GM21528 (cell line): ENCODE measurements around the gene SLC22A3.
A peak's percentile ranks its signal among the peaks of the same experiment; 100 is the strongest.

ENCODE experiments used
- ATAC-seq: cut with Tn5 transposase; IDR thresholded peaks from one replicate; pipeline ENCODE4 v1.9.1; 2021; ENCODE audit warnings: mild to moderate bottlenecking, moderate library complexity; ENCODE audit not compliant: unreplicated experiment, low FRiP score

The SLC22A3 gene

DNA sequence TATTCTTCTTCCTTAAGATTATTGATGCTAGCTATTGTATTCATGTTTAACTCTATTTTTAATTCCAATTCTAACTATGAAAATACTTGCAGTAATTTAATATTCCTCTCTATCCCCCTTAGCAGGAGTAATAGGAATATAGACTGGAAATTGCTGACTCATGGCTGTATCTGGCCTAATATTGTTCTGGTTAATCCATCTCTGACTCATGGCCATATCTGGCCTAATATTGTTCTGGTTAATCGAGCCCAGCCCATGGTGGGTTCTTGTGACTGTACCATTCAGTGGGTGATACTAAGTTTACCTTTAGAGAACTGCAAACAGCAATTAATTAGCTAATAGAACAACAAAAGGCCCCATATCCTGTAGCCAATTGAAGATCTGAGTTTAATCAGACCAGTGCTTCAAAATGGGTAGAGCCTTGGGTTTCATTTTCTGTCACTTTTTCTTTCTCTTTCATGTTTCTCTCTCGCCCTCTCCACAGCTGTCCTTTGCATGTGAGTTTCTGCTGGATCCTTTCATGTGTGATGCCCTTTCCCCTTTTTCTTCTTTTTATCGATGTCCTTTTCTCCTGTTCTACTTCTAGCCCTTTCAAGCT, 50.6 kb downstream of the SLC22A3 start:
- ATAC-seq, result peak; percentile 99

DNA sequence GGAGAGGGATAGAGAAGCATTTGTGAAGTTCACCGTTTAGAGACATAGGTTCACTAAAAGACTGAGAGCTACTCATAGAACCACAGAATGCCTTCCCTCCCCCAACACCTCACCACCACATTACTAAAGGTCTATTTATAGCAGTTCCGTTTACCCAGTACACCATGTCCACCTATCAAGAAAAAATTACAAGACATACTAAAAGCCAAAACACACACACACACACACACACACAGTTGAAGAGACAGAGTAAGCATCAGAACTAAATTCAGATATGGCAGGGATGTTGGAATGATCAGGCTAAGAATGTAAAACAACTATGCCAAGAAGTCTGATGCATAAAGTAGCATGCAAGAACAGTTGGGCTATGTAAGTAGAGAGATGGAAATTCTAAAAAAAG, 52.3 kb downstream of the SLC22A3 start:
- no peak for ATAC-seq

DNA sequence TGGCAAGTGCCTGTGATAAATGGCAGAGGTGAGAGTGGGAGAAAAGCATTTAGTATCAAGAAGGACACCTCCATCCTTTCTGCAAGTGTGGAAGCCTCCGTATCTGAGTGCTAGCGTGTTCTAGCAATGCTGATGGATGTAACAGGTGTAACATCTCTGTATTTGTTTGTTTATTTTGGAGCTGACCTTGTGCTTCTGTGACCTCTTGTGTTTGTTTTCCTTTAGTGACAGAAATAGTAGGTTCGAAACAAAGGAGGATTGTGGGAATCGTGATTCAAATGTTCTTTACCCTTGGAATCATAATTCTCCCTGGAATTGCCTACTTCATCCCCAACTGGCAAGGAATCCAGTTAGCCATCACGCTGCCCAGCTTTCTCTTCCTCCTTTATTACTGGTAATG, 60.4 kb downstream of the SLC22A3 start:
- no peak for ATAC-seq

DNA sequence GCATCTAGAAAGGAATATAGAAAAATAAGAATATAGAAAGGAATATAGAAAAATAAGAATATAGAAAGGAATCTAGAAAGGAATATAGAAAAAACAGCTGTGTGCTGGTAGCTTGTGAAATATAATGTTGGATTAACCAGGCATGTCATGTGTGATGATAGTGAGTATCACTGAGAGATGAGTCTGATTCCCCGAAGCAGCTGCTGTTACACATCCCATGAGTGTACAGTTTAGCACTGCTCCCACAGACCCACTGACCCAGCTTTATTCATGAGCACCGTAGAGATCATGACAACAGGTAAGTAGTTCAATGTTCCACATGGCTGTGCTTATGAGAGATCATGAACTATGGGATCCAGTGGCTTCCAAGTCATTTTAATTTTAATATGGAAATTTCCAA, 64.8 kb downstream of the SLC22A3 start:
- no peak for ATAC-seq

DNA sequence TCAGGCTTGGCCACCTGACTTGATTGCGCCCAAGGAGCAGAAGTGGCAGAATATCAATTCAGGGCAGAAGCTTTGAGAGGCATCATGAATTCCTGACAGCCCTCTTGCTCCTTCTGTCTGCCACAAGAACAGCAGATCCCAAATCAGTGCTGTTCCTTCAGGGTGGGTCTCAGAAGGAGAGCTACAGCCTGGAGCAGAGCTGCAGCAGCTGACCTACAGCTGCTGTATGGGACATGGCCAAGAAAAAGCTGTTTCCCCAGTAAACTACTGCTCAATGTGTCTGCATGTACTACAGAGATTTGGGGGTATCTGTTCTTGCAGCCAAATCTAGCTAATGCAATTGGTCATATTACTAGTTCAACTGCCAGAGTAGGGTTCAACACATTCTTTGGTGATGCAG, 69.0 kb downstream of the SLC22A3 start:
- no peak for ATAC-seq

DNA sequence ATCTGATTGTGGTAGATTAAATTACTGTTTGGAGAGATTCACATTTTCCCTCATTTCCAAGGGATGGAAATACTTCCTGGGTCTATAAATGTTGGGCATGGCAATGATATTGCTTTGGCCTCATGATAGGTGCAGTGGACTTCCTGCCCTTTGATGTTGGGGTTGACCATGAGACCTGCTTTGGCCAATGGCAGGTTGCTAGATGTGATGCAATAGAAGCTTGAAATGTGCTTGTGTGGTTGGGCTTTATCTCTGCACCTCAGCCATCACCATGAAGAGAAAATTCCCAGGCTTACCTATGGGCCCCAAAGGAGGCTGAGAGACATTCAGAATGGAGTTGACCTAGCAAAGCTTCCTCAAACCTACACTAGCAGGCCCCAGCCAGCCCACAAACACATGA, 69.4 kb downstream of the SLC22A3 start:
- ATAC-seq, result no peak

DNA sequence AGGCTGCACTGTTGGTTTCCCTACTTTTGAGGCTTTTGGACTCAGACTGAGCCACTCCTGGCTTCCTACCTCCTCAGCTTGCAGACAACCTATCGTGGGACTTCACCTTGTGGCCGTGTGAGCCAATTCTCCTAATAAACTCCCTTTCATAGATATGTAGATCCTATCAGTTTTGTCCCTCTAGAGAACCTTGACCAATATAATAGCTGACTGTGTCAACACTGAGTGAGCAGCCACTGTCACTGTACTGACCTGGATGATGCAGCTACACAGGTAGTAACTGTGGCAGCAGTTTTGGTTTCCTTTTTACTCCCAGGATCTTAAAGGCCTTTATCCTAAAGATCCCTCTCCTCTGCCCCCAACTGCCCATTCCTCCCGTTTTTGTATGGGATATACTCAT, 70.2 kb downstream of the SLC22A3 start:
- no peak for ATAC-seq

DNA sequence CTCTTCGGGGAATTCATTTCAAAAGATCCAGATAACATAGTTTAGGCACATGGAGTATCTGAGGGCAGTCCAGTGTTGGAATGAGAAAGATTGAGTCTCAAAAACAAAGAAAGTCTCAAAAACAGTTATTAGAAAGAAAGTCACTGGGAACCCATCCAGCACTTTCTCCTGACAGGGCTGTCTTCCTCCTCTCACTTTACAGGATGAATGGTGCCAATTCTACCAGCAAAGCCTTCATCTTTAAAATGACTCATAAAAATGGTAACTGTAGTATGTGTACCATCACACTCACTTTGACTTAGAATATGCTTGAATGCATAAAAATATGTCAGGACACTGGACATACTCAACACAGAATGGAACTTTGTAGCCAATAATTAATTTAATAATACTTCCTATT, 71.3 kb downstream of the SLC22A3 start:
- ATAC-seq, result no peak

DNA sequence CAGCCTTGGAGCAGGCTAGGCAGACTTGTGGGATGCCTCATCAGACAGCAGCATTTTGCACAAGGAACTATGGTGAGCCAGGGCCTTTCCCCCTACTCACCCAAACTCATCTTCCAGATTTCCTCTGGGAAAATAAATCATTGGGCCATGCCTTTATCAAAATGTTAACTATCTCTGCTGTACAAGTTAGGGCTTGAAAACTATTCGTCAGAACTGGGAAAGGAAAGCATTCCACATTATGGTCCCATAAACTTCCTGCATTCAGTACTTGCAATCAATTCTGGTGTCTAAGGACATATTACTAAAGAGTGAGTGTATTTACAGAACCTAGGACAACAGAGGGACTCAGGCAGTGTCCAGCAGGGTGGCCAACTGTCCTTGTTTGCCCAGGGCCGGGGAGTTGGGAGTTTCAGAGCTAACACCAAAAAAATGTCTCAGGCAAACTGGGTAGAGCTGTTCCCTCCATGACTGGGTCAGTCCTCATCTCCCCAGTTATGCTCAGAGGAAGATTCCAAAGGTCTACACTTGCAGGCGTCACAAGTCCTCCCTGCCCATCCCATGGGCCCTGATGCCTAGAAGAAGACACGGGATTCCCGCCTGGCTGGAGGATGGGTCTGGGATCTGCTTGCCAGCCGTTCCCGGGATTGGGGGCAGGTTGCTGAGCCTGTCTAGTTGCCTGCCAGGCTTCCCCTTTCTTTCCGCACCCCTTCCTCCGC, 72.2 kb downstream of the SLC22A3 start:
- ATAC-seq, result no peak

DNA sequence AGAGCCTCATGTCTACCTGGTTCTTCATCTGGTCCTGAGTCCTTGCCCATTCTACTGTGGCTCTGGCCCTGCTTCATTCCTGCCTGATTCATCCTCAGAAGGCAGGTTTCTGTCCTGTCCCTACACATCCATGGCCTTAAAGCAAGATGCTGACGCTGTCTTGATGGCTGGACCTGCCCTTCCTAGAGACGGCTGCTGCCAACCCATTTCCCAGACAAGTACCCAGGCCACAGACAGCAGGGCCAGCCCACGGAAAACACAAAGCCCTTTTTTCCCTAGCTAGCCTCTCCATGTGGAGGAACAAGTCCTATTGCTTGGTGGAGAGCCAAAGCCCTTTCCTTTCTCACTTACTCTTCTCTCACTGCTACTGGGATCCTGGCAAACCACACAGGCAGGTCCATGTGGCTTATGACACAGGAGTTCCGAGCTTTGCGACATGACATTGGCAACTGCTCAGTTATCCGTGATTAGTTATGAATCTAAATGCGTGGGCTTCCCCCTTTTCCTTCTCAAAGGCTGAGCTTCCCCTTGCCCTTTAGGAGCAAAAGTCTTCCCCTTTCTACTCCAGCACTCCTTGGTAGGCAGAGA, 72.9 kb downstream of the SLC22A3 start:
- ATAC-seq, result no peak

DNA sequence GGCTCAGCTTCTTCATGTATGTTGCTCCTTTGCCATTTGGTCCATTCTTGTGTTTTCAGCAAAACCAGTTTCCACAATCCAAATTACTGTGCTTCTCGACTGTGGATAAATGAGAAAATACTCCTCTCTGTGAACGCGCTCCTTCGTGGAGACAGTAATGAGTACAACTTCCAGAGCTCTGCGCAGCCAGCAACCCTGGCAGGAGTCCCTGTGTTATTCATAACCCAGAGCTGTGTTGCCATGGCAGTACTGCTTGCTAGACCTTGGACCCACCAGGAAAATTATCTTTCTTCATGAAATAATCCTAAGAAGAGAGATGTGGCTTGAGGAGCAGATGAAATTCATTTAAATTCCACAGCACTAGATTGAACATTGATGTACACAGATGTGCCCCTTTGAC, 73.7 kb downstream of the SLC22A3 start:
- ATAC-seq, result no peak

DNA sequence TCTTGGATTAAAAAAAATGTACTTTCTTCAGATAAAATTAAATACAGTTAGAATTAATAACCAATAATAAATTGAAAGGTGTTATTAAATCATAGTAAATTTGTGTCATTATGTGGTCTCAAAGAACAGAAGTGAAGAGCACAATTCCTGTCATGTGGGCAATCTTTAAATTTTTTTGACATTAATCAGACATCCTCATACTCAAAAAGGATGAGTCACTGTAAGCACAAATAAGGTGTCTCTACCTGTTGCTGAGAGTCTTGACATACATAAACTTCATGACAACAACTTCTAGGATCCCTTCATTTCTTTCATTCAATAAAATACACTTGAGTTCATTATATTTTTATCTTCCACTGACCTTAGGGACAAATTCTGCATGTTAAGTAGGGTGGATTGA, 76.1 kb downstream of the SLC22A3 start:
- no peak for ATAC-seq

DNA sequence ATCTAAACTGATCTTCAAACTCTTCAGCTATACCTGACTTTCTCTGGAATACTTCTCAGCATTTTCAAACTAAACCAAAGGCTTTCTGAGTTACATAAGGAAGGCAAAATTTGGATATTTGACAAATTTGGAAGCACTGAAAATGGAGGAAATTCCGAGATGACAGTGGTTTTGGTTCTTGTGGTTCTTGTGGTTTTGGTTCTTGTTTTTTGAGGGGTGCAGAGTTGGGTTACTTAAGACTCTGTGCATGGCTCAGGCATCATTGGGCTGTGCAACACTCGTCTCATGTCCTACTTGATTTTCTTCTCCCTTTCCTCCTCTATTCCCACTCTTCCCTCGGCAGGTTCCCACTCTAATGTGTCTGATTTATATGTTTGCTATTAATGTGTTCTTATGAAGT, 78.0 kb downstream of the SLC22A3 start:
- ATAC-seq, result no peak

DNA sequence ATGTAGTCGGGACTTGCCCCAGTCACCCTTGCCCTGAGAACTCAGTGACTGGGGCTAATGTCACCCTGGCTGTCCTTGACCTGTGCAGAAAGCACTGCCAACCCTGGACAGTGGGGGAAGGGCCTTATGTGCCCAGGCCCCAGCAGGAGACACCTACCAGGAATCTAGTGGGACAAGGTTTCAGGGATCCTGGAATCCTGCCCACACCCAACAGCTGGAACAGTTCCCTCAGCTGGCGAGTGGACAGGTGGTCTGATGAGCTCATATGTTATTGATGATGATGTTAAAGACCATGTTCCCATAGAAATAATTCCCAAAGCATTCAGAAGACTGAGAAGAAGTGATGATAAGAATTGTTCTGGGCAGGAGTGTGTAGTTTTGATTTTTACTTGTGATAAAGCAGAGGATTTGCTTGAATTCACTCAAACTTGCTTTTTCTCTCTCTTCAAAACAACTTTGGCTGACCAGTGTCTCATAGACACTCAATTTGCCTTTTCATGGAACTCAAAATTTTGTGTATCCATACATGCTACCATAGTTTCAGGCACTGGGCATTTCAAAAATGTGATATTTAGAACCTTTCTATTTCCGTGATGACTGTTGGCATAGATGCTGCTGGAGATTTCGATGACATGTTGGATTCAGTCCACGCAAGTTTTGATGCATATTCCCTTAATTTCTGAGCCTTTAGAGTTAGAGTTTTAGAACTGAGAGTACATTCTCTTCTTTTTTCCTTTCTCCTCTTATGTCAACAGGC, 79.3 kb downstream of the SLC22A3 start:
- ATAC-seq, result no peak

DNA sequence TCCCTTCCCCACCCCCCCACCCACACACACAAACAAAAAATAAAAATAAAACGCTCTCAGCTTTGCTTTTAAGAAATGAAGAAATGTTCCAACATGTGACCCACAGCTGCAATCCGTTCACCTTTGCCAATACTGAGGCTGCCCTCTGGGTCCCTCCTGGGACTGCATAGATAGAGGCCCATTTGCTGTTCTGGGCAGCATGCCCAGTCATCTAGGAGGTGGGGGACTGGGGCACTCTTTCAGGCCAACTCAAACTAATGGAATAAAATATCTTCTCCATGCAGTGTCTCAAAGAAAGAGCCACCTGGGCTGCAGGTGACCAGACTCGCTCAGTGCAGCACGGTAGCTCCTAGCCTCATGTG, 79.9 kb downstream of the SLC22A3 start:
- no peak for ATAC-seq

DNA sequence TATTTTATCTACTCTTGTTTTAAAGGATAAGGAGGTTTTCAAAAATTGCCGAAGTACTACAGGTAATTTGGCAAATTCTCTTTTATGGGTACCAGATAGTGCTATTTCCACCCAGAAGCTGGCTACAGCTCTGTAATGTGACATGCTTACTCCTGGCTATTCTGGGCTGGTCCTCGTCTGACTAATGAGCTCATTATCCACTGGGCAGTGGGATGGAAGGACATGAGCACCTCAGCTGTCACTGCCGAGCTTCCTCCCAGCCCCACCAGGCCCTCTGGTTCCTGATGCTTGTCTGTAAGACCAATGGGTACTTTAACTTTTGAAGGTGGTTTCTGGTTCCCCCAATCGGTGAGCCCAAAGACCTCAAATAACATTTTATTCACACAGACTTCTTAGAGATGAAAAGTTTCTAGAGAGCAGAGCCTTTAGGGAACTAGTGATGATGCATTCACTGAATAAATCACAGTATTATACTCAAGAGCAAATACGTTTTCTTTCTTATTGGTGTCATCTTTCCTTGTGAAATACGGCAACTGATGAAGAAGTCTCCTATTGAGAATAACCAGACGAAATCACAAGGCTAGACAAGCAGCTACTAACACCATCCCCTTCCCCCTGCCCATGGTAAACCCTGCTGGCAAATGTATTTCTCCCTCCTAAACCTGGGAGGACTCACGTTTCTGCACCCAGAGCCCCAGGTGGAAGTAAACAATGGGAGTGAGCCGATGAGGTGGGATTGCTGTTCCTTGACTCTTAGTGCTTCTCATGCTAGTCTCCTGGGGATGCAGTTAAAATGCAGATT, 80.8 kb downstream of the SLC22A3 start:
- no peak for ATAC-seq

DNA sequence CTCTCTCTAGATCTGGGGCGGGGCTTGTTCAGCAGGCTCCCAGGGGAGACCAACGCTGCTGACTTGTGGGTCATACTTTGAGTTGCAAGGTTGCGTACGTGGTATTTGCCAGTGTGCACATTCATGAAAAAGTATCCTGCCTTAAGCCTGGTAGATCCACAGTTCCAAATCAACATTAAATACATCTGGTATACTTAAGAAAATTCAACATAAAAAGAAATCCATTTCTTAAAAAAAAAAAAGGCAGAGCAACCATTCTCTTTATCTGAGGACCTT, 81.4 kb downstream of the SLC22A3 start:
- no peak for ATAC-seq

DNA sequence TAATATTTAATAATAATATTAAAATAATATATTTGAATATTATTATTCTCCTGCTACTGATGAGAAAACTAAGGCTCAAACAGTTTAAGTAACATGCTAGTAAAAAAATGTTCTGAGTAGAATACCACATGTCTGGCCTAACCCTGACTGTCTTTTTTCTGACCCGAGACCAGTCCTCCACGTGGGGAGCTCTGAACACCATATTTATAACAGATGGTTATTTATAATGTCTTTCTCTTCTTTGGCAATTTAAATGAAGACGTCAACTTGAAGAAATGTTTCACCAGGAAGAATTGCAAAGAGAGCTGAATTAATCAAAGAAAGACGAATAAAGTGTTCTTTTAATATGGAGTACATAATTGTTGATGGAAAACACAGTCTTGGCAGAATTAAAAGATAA, 82.0 kb downstream of the SLC22A3 start:
- ATAC-seq, result no peak

DNA sequence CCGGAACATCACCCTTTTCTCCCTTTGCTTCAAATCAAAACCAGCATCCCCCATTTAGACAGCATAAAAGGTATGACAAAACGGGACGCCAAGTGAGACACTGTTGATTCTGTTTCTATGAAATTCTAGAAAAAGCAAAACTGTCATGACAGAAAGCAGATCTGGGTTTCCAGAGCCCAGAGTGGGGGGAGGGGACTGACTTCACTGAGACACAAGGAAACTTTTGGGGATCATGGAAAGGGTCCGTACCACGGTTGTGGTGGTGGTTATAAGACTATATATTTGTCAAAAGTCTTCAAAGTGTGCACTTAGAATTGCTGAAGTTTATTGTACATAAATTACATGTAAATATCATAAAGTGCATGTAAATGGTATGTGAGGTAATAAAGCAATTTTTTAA, 82.6 kb downstream of the SLC22A3 start:
- no peak for ATAC-seq

DNA sequence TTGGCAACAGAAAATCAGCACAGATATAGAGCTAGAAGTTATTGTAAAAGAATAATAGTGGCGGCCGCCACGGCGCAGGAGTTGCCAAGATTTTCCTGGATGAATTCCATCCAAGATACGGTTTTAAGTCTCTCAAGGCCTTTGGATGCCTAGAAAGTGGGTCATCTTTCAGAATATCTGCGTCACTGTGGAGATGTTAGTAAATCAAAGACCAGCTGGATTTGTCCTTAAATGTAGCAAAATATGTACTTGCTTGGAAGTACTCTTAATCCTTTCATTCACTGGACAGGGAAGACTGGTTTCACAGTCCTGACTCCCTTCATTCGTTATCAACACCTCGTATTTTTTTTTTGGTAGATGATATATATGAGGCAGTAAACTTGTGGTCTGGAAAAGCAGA, 83.0 kb downstream of the SLC22A3 start:
- no peak for ATAC-seq

DNA sequence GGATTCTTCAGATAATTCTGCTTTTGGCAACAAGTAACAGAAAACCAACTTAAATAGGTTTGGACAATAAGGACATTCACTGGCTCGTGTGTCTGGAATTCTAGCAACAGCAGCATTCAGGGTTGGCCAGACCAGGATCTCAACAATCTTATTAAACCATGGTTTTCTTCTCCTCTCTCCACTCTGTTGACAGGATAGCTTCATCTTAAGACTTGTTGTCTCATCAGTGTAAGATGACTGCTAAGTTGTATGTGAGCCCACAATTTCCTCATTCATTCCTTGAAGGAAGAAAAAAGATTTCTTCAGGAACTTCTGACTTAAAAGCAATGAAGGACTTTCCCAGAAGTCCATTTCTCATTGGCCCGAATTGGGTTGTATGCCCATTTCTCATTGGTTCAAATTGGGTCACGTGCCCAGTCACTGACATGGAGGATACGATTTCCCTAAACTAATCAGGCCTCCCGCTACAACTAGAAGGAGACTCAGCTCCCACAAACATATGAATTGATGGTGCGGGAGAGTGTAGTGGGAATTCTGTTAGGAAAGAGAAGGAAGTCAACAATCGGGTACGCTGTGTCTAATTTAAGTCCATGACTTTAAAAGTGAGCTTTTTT, 83.7 kb downstream of the SLC22A3 start:
- ATAC-seq, result no peak
